ENCODE results near the gene DDIAS.

The DDIAS gene

GRCh38 chr11:82898241-82898640 is 3.3 kb upstream of the DDIAS start:
- no peak for TF ChIP-seq REST (IDR thresholded peaks at IDR 0.05; ENCODE audit: insufficient read depth in 1 of 2, low read depth in 2 of 2, low read length in 2 of 2)
- TF ChIP-seq SIN3A (IDR thresholded peaks at IDR 0.05; ENCODE audit: borderline replicate concordance, insufficient read depth, low read length): no peak
- TF ChIP-seq TAF1 (IDR thresholded peaks at IDR 0.05; ENCODE audit: borderline replicate concordance, insufficient read depth, low read length): no peak
- TF ChIP-seq POLR2AphosphoS5 (IDR thresholded peaks at IDR 0.05; ENCODE audit: low read depth, low read length): no peak
- no peak for TF ChIP-seq FOXP2 (optimal IDR thresholded peaks at IDR 0.05; ENCODE audit: borderline replicate concordance, extremely low read depth, extremely low read length, insufficient read depth)

- TF ChIP-seq SIN3A (IDR thresholded peaks at IDR 0.05; ENCODE audit: borderline replicate concordance, insufficient read depth, low read length) (no peak), TAF1 (IDR thresholded peaks at IDR 0.05; ENCODE audit: borderline replicate concordance, insufficient read depth, low read length) (no peak), POLR2AphosphoS5 (IDR thresholded peaks at IDR 0.05; ENCODE audit: low read depth, low read length) (no peak), REST (IDR thresholded peaks at IDR 0.05; ENCODE audit: insufficient read depth in 1 of 2, low read depth in 2 of 2, low read length in 2 of 2) (no peak), FOXP2 (optimal IDR thresholded peaks at IDR 0.05; ENCODE audit: borderline replicate concordance, extremely low read depth, extremely low read length, insufficient read depth) (no peak)
Observed at GRCh38 chr11:82899186-82899820, 2.2 kb upstream of the DDIAS start.

- TF ChIP-seq POLR2AphosphoS5 (IDR thresholded peaks at IDR 0.05; ENCODE audit: low read depth, low read length) (no peak), FOXP2 (optimal IDR thresholded peaks at IDR 0.05; ENCODE audit: borderline replicate concordance, extremely low read depth, extremely low read length, insufficient read depth) (no peak), TAF1 (IDR thresholded peaks at IDR 0.05; ENCODE audit: borderline replicate concordance, insufficient read depth, low read length) (no peak), REST (IDR thresholded peaks at IDR 0.05; ENCODE audit: insufficient read depth in 1 of 2, low read depth in 2 of 2, low read length in 2 of 2) (no peak), SIN3A (IDR thresholded peaks at IDR 0.05; ENCODE audit: borderline replicate concordance, insufficient read depth, low read length) (no peak)
Observed at GRCh38 chr11:82899957-82900276, 1.6 kb upstream of the DDIAS start.

GRCh38 chr11:82900277-82901164 is 1.0 kb upstream of the DDIAS start, which contains the start of gene PRCP:
Gene PRCP (minus strand): TSS chr11:82900430. CDS start chr11:82900402, 28 bp downstream.
- TF ChIP-seq REST (IDR thresholded peaks at IDR 0.05; ENCODE audit: insufficient read depth in 1 of 2, low read depth in 2 of 2, low read length in 2 of 2): no peak
- TF ChIP-seq SIN3A (IDR thresholded peaks at IDR 0.05; ENCODE audit: borderline replicate concordance, insufficient read depth, low read length): no peak
- no peak for TF ChIP-seq POLR2AphosphoS5 (IDR thresholded peaks at IDR 0.05; ENCODE audit: low read depth, low read length)
- TF ChIP-seq TAF1 (IDR thresholded peaks at IDR 0.05; ENCODE audit: borderline replicate concordance, insufficient read depth, low read length): no peak
- no peak for TF ChIP-seq FOXP2 (optimal IDR thresholded peaks at IDR 0.05; ENCODE audit: borderline replicate concordance, extremely low read depth, extremely low read length, insufficient read depth)

All from PFSK-1 (cell line).